ENCODE measurements around the gene OR6C70. TPM values are rescaled to one million over a fixed set of nuclear protein-coding genes. Genes with fewer than 3 reads are reported as not detected.

The OR6C70 gene
- total RNA-seq (ENCODE audit: unreplicated experiment) = not detected
- long read RNA-seq = 0 reads

DNA sequence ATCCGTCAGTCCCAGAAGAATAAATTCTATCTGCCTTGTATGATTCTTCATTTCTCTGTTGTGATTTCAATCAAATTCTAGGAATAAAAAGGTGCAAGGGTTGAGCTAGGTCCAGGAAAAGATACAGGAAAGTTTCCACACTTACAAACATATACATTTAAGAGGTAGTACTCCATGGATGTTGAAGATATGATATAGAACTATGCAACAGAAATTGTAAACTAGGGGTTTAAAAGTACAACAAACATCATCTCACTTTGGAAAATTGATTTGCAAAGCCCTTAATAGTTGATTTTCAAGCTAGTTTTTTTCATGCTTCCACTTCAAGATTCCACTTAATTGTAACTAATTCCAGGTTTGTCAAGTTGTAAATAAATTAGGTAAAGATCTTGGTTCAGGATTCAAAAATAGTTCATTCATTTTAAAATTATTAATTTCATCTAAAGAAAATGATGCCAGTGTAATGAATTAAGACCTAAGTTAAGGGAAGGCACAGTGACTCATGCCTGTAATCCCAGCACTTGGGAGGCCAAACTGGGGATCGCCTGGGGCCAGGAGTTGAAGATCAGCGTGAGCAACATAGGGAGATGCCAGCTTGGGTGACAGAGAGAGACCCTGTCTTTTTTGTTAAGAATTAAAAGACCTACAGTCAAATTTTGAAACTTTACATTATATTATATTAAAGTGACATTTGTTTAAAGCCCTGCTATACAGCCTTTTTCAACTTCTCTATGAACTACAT lies at the start of gene OR6C70:
Gene OR6C70 (minus strand): TSS at position 51 of the 742 bp plus-strand sequence. CDS start 0 bp downstream, at position 51.
- Mint-ChIP-seq H3K4me3 (ENCODE audit: unreplicated experiment) (no peak within 1 kb of the TSS), H3K27me3 (ENCODE audit: unreplicated experiment) (no peaks in the 10 kb centered on the region), H3K27ac (ENCODE audit: unreplicated experiment) (no peak within 1 kb of the TSS), H3K9me3 (ENCODE audit: unreplicated experiment) (no peaks in the 10 kb centered on the region), H3K36me3 (ENCODE audit: low read depth, unreplicated experiment) (no peaks in the 10 kb centered on the region), H3K4me1 (ENCODE audit: unreplicated experiment) (peaks cover 4% of the 10 kb centered on the region)
- TF ChIP-seq, protein P1, sequence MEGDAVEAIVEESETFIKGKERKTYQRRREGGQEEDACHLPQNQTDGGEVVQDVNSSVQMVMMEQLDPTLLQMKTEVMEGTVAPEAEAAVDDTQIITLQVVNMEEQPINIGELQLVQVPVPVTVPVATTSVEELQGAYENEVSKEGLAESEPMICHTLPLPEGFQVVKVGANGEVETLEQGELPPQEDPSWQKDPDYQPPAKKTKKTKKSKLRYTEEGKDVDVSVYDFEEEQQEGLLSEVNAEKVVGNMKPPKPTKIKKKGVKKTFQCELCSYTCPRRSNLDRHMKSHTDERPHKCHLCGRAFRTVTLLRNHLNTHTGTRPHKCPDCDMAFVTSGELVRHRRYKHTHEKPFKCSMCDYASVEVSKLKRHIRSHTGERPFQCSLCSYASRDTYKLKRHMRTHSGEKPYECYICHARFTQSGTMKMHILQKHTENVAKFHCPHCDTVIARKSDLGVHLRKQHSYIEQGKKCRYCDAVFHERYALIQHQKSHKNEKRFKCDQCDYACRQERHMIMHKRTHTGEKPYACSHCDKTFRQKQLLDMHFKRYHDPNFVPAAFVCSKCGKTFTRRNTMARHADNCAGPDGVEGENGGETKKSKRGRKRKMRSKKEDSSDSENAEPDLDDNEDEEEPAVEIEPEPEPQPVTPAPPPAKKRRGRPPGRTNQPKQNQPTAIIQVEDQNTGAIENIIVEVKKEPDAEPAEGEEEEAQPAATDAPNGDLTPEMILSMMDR (IDR thresholded peaks at IDR 0.05; ENCODE audit: unreplicated experiment) = no peak
- no peak for DNase-seq (ENCODE audit: low spot score)

DNA sequence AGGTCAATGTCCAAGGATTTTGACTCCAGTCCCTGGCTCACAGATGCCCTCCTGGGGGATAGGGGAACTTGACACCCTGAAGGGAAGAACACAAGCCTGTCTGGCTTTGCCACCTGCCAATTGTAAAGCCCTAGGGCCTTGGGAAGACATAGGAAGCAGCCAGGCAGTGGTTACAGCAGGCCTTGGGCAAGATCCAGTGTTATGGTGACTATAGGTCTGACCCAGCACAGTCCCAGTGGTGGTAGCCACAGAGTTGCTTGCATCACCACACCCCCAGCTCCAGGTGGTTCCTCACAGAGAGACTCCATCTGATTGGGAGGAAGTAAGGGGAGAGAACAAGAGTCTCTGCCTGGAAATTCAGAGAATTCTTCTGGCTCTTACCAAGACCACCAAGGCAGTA lies 46.5 kb upstream of the OR6C70 start:
- no peak for DNase-seq (ENCODE audit: low spot score)
- Mint-ChIP-seq H3K27ac (ENCODE audit: unreplicated experiment) (no peak overlapping the region), H3K4me1 (ENCODE audit: unreplicated experiment) (no peaks in the 10 kb centered on the region), H3K36me3 (ENCODE audit: low read depth, unreplicated experiment) (no peaks in the 10 kb centered on the region), H3K9me3 (ENCODE audit: unreplicated experiment) (peaks cover 4% of the 10 kb centered on the region), H3K27me3 (ENCODE audit: unreplicated experiment) (no peaks in the 10 kb centered on the region), H3K4me3 (ENCODE audit: unreplicated experiment) (no peak overlapping the region)
- TF ChIP-seq, protein P1 (IDR thresholded peaks at IDR 0.05; ENCODE audit: unreplicated experiment) = no peak

DNA sequence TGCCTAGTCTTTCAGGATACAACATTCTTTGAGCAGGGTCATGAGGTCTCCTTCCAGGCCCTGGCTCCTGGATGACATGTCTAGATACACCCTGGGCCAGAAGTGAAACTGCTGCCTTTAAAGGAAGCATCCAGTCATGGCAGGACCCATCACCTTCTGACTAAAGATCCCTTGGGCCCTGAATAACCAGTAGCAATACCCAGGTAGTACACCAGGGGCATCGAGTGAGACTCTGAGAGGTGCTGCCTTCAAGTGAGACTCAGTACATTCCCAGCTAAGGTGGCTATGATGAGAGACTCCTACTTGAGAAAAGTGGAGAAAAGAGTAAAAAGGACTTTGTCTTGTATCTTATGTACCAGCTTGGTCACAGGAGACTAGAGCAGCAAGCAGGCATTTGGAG lies 45.8 kb upstream of the OR6C70 start:
- Mint-ChIP-seq H3K4me3 (ENCODE audit: unreplicated experiment) (no peak overlapping the region), H3K9me3 (ENCODE audit: unreplicated experiment) (peaks cover 4% of the 10 kb centered on the region), H3K27ac (ENCODE audit: unreplicated experiment) (no peak overlapping the region), H3K36me3 (ENCODE audit: low read depth, unreplicated experiment) (no peaks in the 10 kb centered on the region), H3K27me3 (ENCODE audit: unreplicated experiment) (no peaks in the 10 kb centered on the region), H3K4me1 (ENCODE audit: unreplicated experiment) (no peaks in the 10 kb centered on the region)
- no peak for DNase-seq (ENCODE audit: low spot score)
- TF ChIP-seq, protein P1 (IDR thresholded peaks at IDR 0.05; ENCODE audit: unreplicated experiment) = no peak

DNA sequence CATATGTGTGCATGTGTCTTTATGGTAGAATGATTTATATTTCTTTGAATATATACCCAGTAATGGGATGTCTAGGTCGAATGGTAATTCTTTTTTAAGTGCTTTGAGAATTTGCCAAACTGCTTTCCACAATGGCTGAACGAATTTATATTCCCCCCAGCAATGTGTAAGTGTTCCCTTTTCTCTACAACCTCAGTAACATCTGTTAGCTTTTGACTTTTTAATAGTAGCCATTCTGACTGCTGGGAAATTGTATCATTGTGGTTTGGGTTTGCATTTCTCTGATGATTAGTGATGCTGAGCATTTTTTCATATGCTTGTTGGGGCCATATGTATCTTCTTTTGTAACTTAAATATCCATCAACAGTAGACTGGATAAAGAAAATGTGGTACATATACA lies 31.7 kb upstream of the OR6C70 start:
- Mint-ChIP-seq H3K36me3 (ENCODE audit: low read depth, unreplicated experiment) (no peaks in the 10 kb centered on the region), H3K4me3 (ENCODE audit: unreplicated experiment) (no peak overlapping the region), H3K9me3 (ENCODE audit: unreplicated experiment) (no peaks in the 10 kb centered on the region), H3K4me1 (ENCODE audit: unreplicated experiment) (no peaks in the 10 kb centered on the region), H3K27me3 (ENCODE audit: unreplicated experiment) (no peaks in the 10 kb centered on the region), H3K27ac (ENCODE audit: unreplicated experiment) (no peak overlapping the region)
- TF ChIP-seq, protein P1 (IDR thresholded peaks at IDR 0.05; ENCODE audit: unreplicated experiment) = no peak
- DNase-seq (ENCODE audit: low spot score) = no peak

DNA sequence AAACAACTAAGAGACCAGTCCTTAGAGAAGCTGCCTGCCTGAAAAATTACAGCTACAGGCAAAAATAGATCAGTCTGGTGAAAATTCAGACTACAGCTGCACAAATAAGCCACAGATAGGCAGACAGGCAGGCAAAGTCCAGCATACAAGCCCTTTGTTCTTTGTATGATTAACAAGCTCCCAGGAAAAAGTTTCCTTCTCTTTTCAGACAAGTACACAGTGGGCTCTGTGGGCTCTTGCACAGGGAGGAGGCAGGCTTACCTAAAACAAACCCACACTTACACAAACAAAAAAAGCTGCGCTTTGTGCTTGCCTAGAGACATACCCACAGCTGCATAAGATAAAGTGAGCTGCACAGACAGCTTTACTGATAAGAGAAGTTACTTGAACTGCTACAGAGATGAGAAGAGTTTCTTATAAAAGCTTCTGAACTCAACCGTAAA lies 29.9 kb upstream of the OR6C70 start:
- Mint-ChIP-seq H3K4me1 (ENCODE audit: unreplicated experiment) (no peaks in the 10 kb centered on the region), H3K4me3 (ENCODE audit: unreplicated experiment) (no peak overlapping the region), H3K36me3 (ENCODE audit: low read depth, unreplicated experiment) (no peaks in the 10 kb centered on the region), H3K9me3 (ENCODE audit: unreplicated experiment) (no peaks in the 10 kb centered on the region), H3K27me3 (ENCODE audit: unreplicated experiment) (no peaks in the 10 kb centered on the region), H3K27ac (ENCODE audit: unreplicated experiment) (no peak overlapping the region)
- DNase-seq (ENCODE audit: low spot score) = no peak
- TF ChIP-seq, protein P1 (IDR thresholded peaks at IDR 0.05; ENCODE audit: unreplicated experiment) = no peak
